GM08714 (cell line): Measurements from ENCODE around the gene SLC44A2.

Source experiments
- H3K4me3 ChIP-seq: fragments of 200-500 bp; sonication (Bioruptor generic); 2 replicates; pipeline ENCODE4 v1.5.1; 2014; ENCODE audit warnings: mild to moderate bottlenecking, low read length, inconsistent platforms
- ZNF274 ChIP-seq: IDR thresholded peaks from 2 replicates; pipeline ENCODE4 v1.6.1; 2012; ENCODE audit warnings: mild to moderate bottlenecking, low read depth, low read length

SLC44A2 gene

GRCh38 chr19:10691883-10692282, 66.5 kb downstream of the SLC44A2 start:
- no peak overlapping the region for H3K4me3 ChIP-seq
- no peak for TF ChIP-seq ZNF274

GRCh38 chr19:10692673-10693264, 67.4 kb downstream of the SLC44A2 start:
- no peak for TF ChIP-seq ZNF274
- H3K4me3 ChIP-seq: no peak overlapping the region
